GM18951 (cell line): Measurements from ENCODE around the gene KAZN.

Experiments
- POLR2A ChIP-seq: IDR thresholded peaks from 4 replicates; pipeline ENCODE4 v1.6.1; 2011; ENCODE audit warnings: mild to moderate bottlenecking; ENCODE audit not compliant: insufficient read length, insufficient read depth; ENCODE audit errors: extremely low read depth
- in situ Hi-C: fragments of 300-500 bp; cut with MboI; formaldehyde crosslinking; loops from one replicate; pipeline ENCODE4 v1.12.0; 2022; ENCODE audit warnings: low sequenced_read_pairs, mixed read lengths, inconsistent platforms; ENCODE audit not compliant: unreplicated experiment

Gene KAZN

GRCh38 chr1:15020943-15021745, 422.7 kb downstream of the KAZN start:
- in situ Hi-C loops: no loop called here
- no peak for TF ChIP-seq POLR2A

- TF ChIP-seq POLR2A: no peak
- in situ Hi-C loops: no loop called here
Measured at GRCh38 chr1:15022048-15022447, 423.6 kb downstream of the KAZN start.

GRCh38 chr1:15023205-15023604, 424.7 kb downstream of the KAZN start:
- in situ Hi-C loops: no loop called here
- no peak for TF ChIP-seq POLR2A

- in situ Hi-C loops: no loop called here
- no peak for TF ChIP-seq POLR2A
Measured at GRCh38 chr1:15023976-15024375, 425.5 kb downstream of the KAZN start.

- TF ChIP-seq POLR2A: no peak
- in situ Hi-C loops: no loop called here
Measured at GRCh38 chr1:15026117-15026489, 427.6 kb downstream of the KAZN start.

- TF ChIP-seq POLR2A: no peak
- in situ Hi-C loops: no loop called here
Measured at GRCh38 chr1:15027515-15027986, 429.1 kb downstream of the KAZN start.

- TF ChIP-seq POLR2A: no peak
- in situ Hi-C loops: no loop called here
Measured at GRCh38 chr1:15028102-15028501, 429.6 kb downstream of the KAZN start.

- in situ Hi-C loops: no loop called here
- no peak for TF ChIP-seq POLR2A
Measured at GRCh38 chr1:15028616-15029015, 430.1 kb downstream of the KAZN start.

- in situ Hi-C loops: no loop called here
- TF ChIP-seq POLR2A: no peak
Measured at GRCh38 chr1:15029036-15029435, 430.6 kb downstream of the KAZN start.

- in situ Hi-C loops: no loop called here
- TF ChIP-seq POLR2A: no peak
Measured at GRCh38 chr1:15029786-15030185, 431.3 kb downstream of the KAZN start.

- TF ChIP-seq POLR2A: no peak
- in situ Hi-C loops: no loop called here
Measured at GRCh38 chr1:15031251-15031933, 432.9 kb downstream of the KAZN start.

GRCh38 chr1:15033264-15033663, 434.8 kb downstream of the KAZN start:
- no peak for TF ChIP-seq POLR2A
- in situ Hi-C loops: no loop called here

GRCh38 chr1:15034656-15035055, 436.2 kb downstream of the KAZN start:
- in situ Hi-C loops: no loop called here
- TF ChIP-seq POLR2A: no peak

- TF ChIP-seq POLR2A: no peak
- in situ Hi-C loops: no loop called here
Measured at GRCh38 chr1:15035236-15035635, 436.8 kb downstream of the KAZN start.
